Thoracic aorta (tissue), 2 donors: Measurements from ENCODE around the gene CD200. TPM values are rescaled to one million over a fixed set of nuclear protein-coding genes. Genes with fewer than 3 reads are reported as not detected.

ENCODE experiments used
- ATAC-seq: fragments of 150-250 bp; one replicate; pipeline ENCODE4 v1.8.0; 2017; ENCODE audit warnings: low read depth; ENCODE audit not compliant: insufficient number of reproducible peaks, low FRiP score
- DNase-seq: peaks from one replicate; pipeline ENCODE4 v3.0.0-alpha.2; 2020; ENCODE audit warnings: low spot score
- H3K27ac ChIP-seq, 2 donors: fragments of 200-600 bp; sonication (generic); 1 replicate in 1 of 2; 2 replicates in 1 of 2; pipeline ENCODE4 v1.5.1; 2016; ENCODE audit warnings: mild to moderate bottlenecking in 2 of 2, moderate library complexity in 2 of 2
- H3K27me3 ChIP-seq: fragments of 200-600 bp; sonication (generic); replicated peaks from 2 replicates; pipeline ENCODE4 v1.6.0; 2016; ENCODE audit warnings: mild to moderate bottlenecking; ENCODE audit not compliant: insufficient read depth
- H3K36me3 ChIP-seq: fragments of 200-600 bp; sonication (generic); one replicate; pipeline ENCODE4 v1.5.1; 2016
- H3K4me1 ChIP-seq, 2 donors: fragments of 200-600 bp; sonication (generic); 1 replicate in 1 of 2; 2 replicates in 1 of 2; pipeline versions ENCODE4 v1.5.1 to v1.6.0; 2016; ENCODE audit warnings: low read depth in 2 of 2, mild to moderate bottlenecking in 1 of 2; ENCODE audit not compliant: control insufficient read depth in 1 of 2
- H3K4me3 ChIP-seq: fragments of 200-600 bp; sonication (generic); 2 replicates; pipeline ENCODE4 v1.5.1; 2016; ENCODE audit warnings: mild to moderate bottlenecking
- H3K9me3 ChIP-seq: fragments of 200-600 bp; sonication (generic); 2 replicates; pipeline ENCODE4 v1.5.1; 2016
- total RNA-seq, 2 donors: library from RNA; depleted of rRNA; stranded (reverse); fragments of >200 nt; gene quantifications; one replicate each; pipeline versions ENCODE4 v1.1.0 to v1.2.3, GENCODE V29; 2016
- TF ChIP-seq, protein P1 (sequence below): fragments of 200-600 bp; sonication (generic); IDR thresholded peaks from one replicate; pipeline ENCODE4 v1.5.1; 2019; ENCODE audit warnings: antibody characterized with exemption

Gene CD200
- total RNA-seq, 2 donors from 2014 or later = 22.5 to 42.2 TPM

DNA sequence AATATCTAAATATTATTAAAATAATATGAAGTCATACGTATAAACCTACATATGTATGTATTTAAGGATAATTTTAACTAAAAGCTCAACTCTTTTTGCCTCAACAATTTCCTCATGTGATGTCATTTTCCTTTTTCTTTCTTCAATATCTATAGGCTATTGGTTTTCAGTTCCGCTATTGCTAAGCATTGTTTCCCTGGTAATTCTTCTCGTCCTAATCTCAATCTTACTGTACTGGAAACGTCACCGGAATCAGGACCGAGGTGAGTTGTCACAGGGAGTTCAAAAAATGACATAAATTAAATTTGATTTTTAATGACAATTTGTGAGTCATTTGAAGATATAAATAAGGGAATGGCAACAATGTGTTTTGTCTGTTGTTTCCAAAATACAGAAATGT, 16.6 kb downstream of the CD200 start:
- Histone ChIP-seq H3K9me3 (no peaks in the 10 kb centered on the region), H3K4me3 (no peak overlapping the region), H3K4me1 (peaks cover 17 to 49% of the 10 kb centered on the region in 2 donors), H3K36me3 (peaks cover 19% of the 10 kb centered on the region), H3K27ac (no peak overlapping the region), H3K27me3 (no peaks in the 10 kb centered on the region)
- TF ChIP-seq, protein P1, sequence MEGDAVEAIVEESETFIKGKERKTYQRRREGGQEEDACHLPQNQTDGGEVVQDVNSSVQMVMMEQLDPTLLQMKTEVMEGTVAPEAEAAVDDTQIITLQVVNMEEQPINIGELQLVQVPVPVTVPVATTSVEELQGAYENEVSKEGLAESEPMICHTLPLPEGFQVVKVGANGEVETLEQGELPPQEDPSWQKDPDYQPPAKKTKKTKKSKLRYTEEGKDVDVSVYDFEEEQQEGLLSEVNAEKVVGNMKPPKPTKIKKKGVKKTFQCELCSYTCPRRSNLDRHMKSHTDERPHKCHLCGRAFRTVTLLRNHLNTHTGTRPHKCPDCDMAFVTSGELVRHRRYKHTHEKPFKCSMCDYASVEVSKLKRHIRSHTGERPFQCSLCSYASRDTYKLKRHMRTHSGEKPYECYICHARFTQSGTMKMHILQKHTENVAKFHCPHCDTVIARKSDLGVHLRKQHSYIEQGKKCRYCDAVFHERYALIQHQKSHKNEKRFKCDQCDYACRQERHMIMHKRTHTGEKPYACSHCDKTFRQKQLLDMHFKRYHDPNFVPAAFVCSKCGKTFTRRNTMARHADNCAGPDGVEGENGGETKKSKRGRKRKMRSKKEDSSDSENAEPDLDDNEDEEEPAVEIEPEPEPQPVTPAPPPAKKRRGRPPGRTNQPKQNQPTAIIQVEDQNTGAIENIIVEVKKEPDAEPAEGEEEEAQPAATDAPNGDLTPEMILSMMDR = no peak
- ATAC-seq (no peak), DNase-seq (no peak)

GRCh38 chr3:112350018-112350810, 17.3 kb downstream of the CD200 start:
- Histone ChIP-seq H3K36me3 (peaks cover 19% of the 10 kb centered on the region), H3K4me1 (peaks cover 17 to 45% of the 10 kb centered on the region in 2 donors), H3K27me3 (no peaks in the 10 kb centered on the region), H3K9me3 (no peaks in the 10 kb centered on the region), H3K27ac (peak overlapping the region in 1 of 2 donors; percentile 72), H3K4me3 (no peak overlapping the region)
- DNase-seq (no peak), ATAC-seq (no peak)
- TF ChIP-seq, protein P1 = no peak

DNA sequence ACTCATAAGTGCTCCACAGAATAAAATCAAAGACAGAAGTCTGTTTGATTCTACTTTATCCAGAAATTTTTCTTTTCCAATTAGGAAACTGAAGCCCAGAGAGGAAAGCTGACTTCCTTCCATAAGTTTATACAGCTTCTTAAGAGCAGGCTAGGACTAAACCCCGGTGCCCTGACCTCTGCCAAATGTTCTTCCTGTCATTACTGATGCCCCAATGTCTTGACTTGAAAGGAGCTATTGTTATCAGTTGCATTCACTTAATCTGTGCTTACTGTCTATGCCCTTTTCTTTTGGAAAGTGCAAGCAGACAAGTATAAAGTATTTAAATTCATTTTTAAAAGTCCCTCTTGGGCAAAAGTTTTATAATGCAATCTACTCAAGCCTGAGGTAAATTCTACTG, 18.1 kb downstream of the CD200 start:
- Histone ChIP-seq H3K27ac (peak overlapping the region; percentile 36 to 72), H3K27me3 (no peaks in the 10 kb centered on the region), H3K4me1 (peaks cover 17 to 41% of the 10 kb centered on the region in 2 donors), H3K4me3 (no peak overlapping the region), H3K9me3 (no peaks in the 10 kb centered on the region), H3K36me3 (peaks cover 15% of the 10 kb centered on the region)
- TF ChIP-seq, protein P1 = no peak
- no peak for ATAC-seq
- DNase-seq = no peak

- H3K9me3 ChIP-seq = no peaks in the 10 kb centered on the region
- no peaks in the 10 kb centered on the region for H3K27me3 ChIP-seq
- DNase-seq (no peak), ATAC-seq (no peak)
- H3K4me3 ChIP-seq = no peak overlapping the region
- peaks cover 15% of the 10 kb centered on the region for H3K36me3 ChIP-seq
- TF ChIP-seq, protein P1 = no peak
- H3K27ac ChIP-seq = peak overlapping the region; percentile 68 to 72
- peaks cover 11 to 36% of the 10 kb centered on the region in 2 donors for H3K4me1 ChIP-seq
Measured at GRCh38 chr3:112351823-112352222, 18.9 kb downstream of the CD200 start.

GRCh38 chr3:112352720-112353119, 19.8 kb downstream of the CD200 start:
- no peak for DNase-seq
- ATAC-seq = no peak
- H3K36me3 ChIP-seq = peaks cover 13% of the 10 kb centered on the region
- H3K27me3 ChIP-seq = no peaks in the 10 kb centered on the region
- H3K27ac ChIP-seq = peak overlapping the region; percentile 68 to 72
- peaks cover 11 to 38% of the 10 kb centered on the region in 2 donors for H3K4me1 ChIP-seq
- H3K4me3 ChIP-seq = no peak overlapping the region
- TF ChIP-seq, protein P1 = no peak
- H3K9me3 ChIP-seq = no peaks in the 10 kb centered on the region
